Esophagus (tissue), 2 donors: ENCODE results near the gene KIAA0040. TPM values are rescaled to one million over a fixed set of nuclear protein-coding genes. Genes with fewer than 3 reads are reported as not detected.
A peak's percentile ranks its signal among the peaks of the same experiment; 100 is the strongest.

ENCODE experiments used
- H3K27ac ChIP-seq, 2 donors: one replicate each; pipeline ENCODE4 v1.5.1; 2013; ENCODE audit warnings: low read depth in 2 of 2, mild to moderate bottlenecking in 2 of 2, inconsistent platforms in 1 of 2, low read length in 1 of 2, moderate library complexity in 1 of 2
- H3K27me3 ChIP-seq, 2 donors: one replicate each; pipeline ENCODE4 v1.6.1; 2013; ENCODE audit warnings: low read length in 2 of 2, control low read depth in 1 of 2, mild to moderate bottlenecking in 1 of 2; ENCODE audit not compliant: insufficient read depth in 2 of 2, control insufficient read depth in 1 of 2
- H3K36me3 ChIP-seq, 2 donors: one replicate each; pipeline ENCODE4 v1.6.1; 2013; ENCODE audit warnings: low read length in 1 of 2; ENCODE audit not compliant: control insufficient read depth in 2 of 2, insufficient read depth in 2 of 2
- H3K4me1 ChIP-seq, 2 donors: one replicate each; pipeline ENCODE4 v1.6.1; 2013; ENCODE audit warnings: low read length in 1 of 2; ENCODE audit not compliant: control insufficient read depth in 2 of 2, insufficient read depth in 2 of 2
- H3K4me3 ChIP-seq, 2 donors: one replicate each; pipeline ENCODE4 v1.5.1; 2013; ENCODE audit warnings: low read length in 2 of 2, mild to moderate bottlenecking in 2 of 2, low read depth in 1 of 2, moderate library complexity in 1 of 2
- H3K9me3 ChIP-seq, 2 donors: one replicate each; pipeline ENCODE4 v1.6.1; 2013; ENCODE audit warnings: mild to moderate bottlenecking in 2 of 2, low read depth in 1 of 2, low read length in 1 of 2, moderate library complexity in 1 of 2; ENCODE audit not compliant: control insufficient read depth in 2 of 2, insufficient read depth in 1 of 2
- WGBS, 2 donors: extraction: QIAGEN DNeasy Blood & Tissue Kit; methylation state at CpG; one replicate each; pipeline ENCODE4 v1.1.7; 2013; 5-methylcytosine and 5-hydroxymethylcytosine counted together
- polyA plus RNA-seq, 2 donors: library from polyadenylated mRNA; stranded (reverse); fragments of 200-250 nt; gene quantifications; one replicate each; pipeline ENCODE4 v1.2.3, GENCODE V29; 2013
- donor health status: healthy with polysubstance abuse.
- donor health status: Bipolar disorder and iron deficiency.

Gene KIAA0040
- polyA plus RNA-seq, 2 donors, result 2.3 to 4.0 TPM

DNA sequence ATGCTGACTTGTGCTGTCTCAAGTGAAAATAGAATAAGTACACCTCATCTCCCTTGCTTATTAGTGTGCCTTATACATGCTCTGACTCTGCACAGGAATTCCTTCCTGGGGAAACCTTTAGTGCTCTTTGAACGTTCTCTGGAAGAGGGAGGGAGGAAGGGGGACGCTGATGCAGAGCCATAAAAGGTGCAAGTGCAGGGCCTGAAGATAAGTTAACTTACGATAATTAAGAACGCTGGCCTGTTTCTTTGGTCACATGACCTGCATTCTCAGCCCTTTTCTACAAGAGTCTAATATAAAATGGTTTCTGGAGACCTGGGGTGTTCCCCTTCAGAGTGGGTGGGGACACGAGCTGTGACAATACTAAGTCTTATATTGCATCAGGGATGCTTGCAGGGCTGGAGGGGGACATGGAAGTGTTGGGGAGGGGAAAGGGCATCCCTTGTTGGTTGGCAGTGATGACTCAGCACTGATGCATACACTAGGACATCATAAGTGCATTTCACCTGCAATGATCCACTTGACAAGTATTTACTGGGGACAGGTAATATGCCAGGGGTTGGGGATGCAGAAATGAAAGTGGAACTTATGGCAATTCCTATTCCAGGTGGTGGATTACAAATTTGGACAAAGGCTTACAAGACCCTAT, 26.3 kb upstream of the KIAA0040 start:
- 72 to 82% methylated on average over 5 of the region's 5 CpGs for WGBS, 2 donors
- Histone ChIP-seq H3K27me3 (no peaks in the 10 kb centered on the region), H3K4me1 (no peaks in the 10 kb centered on the region), H3K36me3 (no peaks in the 10 kb centered on the region), H3K27ac (no peak overlapping the region), H3K4me3 (no peak overlapping the region), H3K9me3 (no peaks in the 10 kb centered on the region)

DNA sequence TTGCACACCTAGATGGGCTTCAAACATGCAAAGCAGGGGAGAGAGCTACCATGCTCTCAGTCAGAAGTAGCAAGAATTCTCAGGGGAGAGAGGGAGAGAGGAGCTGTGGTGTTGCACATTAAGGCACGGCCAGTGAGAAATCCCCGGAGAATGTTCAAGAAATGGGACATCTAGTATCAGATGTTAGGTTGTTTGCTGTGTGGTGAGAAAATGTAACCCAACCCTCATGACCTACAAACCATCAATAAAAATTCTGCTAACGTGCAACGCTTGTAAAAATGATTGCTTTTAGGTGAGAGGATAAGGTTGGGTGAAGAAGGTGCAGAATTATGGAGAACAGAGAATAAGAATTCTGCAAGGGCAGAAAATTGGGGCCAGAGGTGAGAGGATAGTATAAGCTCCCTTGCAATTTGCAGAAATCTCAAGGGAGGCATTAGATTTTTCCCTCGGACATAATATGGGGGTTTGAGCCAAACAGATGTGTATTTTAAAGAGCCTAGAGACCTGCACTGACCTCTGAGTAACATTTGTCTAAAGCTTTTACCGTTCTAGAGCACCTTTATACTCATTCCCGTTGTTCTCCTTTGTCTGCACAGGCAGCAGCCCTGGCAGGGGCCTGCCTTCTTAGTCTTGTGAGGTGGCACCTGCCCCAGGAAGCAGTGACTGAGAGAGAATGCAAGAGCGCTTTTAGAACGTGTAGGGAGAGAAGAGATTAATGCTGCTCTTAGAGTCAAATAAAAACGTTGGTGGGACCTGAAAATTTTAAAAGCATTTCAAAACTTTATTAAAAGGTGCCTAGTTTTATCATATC, 25.4 kb upstream of the KIAA0040 start:
- Histone ChIP-seq H3K4me3 (no peak overlapping the region), H3K4me1 (no peaks in the 10 kb centered on the region), H3K36me3 (no peaks in the 10 kb centered on the region), H3K27ac (no peak overlapping the region), H3K27me3 (no peaks in the 10 kb centered on the region), H3K9me3 (no peaks in the 10 kb centered on the region)
- 65 to 77% methylated on average over 10 of the region's 10 CpGs for WGBS, 2 donors

- H3K36me3 ChIP-seq, result no peaks in the 10 kb centered on the region
- H3K27ac ChIP-seq, result no peak overlapping the region
- H3K9me3 ChIP-seq, result no peaks in the 10 kb centered on the region
- 87 to 88% methylated on average over 2 of the region's 2 CpGs for WGBS, 2 donors
- no peak overlapping the region for H3K4me3 ChIP-seq
- no peaks in the 10 kb centered on the region for H3K27me3 ChIP-seq
- no peaks in the 10 kb centered on the region for H3K4me1 ChIP-seq
Observed at GRCh38 chr1:175216444-175216843, 23.9 kb upstream of the KIAA0040 start.

DNA sequence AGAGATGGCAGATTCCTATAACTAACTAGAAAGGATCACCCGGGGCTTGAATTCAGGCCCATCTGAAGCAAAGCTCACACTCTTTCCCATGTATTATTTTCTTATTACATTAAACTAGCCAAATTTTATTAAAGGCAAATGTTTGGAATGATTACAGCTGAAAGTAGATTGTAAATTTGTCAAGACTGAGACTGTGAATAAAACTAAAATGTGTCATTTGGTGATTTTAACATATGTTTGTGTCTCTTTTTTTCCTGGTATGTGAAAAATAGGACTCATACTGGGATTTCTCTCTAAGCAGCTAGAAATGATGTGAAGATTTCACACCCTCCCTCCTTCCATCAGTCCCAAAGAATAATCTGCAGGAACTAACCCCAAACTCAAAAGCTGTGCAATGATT, 19.1 kb upstream of the KIAA0040 start:
- H3K9me3 ChIP-seq, result no peaks in the 10 kb centered on the region
- H3K27me3 ChIP-seq, result no peaks in the 10 kb centered on the region
- H3K4me3 ChIP-seq, result no peak overlapping the region
- no peaks in the 10 kb centered on the region for H3K36me3 ChIP-seq
- no peak overlapping the region for H3K27ac ChIP-seq
- 80 to 86% methylated on average over 1 of the region's 1 CpG for WGBS, 2 donors
- H3K4me1 ChIP-seq, result no peaks in the 10 kb centered on the region

DNA sequence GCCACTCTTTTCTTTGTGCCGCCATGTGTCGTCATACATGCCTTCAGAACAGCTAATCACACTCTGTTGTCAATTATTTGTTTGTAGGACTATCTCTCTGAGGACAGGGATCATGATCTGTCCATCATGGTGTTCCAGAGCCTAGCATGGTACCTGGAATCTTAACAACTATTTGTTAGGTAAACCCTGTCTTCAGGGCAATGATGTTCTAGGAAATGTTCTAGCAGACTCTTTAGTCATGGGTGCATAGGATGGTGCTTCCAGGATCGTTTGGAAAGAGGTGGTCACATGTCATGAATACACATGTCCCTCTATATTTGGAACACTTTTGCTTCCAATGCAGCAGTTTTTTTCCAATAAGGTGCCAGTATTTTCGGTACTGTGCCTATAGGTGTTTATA, 18.2 kb upstream of the KIAA0040 start:
- no peak overlapping the region for H3K4me3 ChIP-seq
- 79 to 80% methylated on average over 4 of the region's 4 CpGs for WGBS, 2 donors
- H3K36me3 ChIP-seq, result no peaks in the 10 kb centered on the region
- H3K9me3 ChIP-seq, result no peaks in the 10 kb centered on the region
- no peak overlapping the region for H3K27ac ChIP-seq
- H3K27me3 ChIP-seq, result no peaks in the 10 kb centered on the region
- H3K4me1 ChIP-seq, result no peaks in the 10 kb centered on the region

DNA sequence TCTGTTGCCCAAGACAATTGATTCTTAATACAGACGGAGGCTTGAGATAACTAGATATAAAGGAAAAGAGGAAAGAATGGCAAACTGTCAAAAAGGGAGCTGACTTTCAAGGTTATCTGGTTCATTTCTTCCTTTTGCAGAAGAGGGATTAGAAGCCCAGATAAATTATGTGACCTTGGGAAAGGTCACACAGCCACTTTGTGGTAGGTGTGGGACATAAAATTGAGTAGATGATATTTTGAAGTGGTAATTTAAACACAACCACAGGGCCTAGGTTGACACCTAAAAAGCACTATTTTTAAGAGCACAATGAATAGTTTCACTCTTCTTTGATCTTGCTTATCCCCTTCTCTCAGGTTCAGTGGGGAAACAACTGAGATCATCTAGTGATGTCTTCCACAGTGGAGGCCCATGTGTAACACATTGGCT, 16.9 kb upstream of the KIAA0040 start:
- no peaks in the 10 kb centered on the region for H3K27me3 ChIP-seq
- no peaks in the 10 kb centered on the region for H3K4me1 ChIP-seq
- H3K27ac ChIP-seq, result no peak overlapping the region
- WGBS, 2 donors, result 73 to 83% methylated on average over 1 of the region's 1 CpG
- H3K4me3 ChIP-seq, result no peak overlapping the region
- H3K36me3 ChIP-seq, result no peaks in the 10 kb centered on the region
- no peaks in the 10 kb centered on the region for H3K9me3 ChIP-seq

GRCh38 chr1:175208773-175209492, 16.4 kb upstream of the KIAA0040 start:
- Histone ChIP-seq H3K9me3 (no peaks in the 10 kb centered on the region), H3K27ac (peak overlapping the region in 1 of 2 donors; percentile 7), H3K36me3 (no peaks in the 10 kb centered on the region), H3K4me1 (no peaks in the 10 kb centered on the region), H3K27me3 (no peaks in the 10 kb centered on the region), H3K4me3 (no peak overlapping the region)
- 43 to 53% methylated on average over 6 of the region's 6 CpGs for WGBS, 2 donors

GRCh38 chr1:175207971-175208370, 15.4 kb upstream of the KIAA0040 start:
- WGBS, 2 donors, result 85 to 88% methylated on average over 2 of the region's 2 CpGs
- Histone ChIP-seq H3K36me3 (no peaks in the 10 kb centered on the region), H3K27me3 (no peaks in the 10 kb centered on the region)

GRCh38 chr1:175206687-175207086, 14.1 kb upstream of the KIAA0040 start:
- Histone ChIP-seq H3K36me3 (no peaks in the 10 kb centered on the region), H3K9me3 (no peaks in the 10 kb centered on the region), H3K27ac (no peak overlapping the region)

More at GRCh38 chr1:175207971-175208370, 15.4 kb upstream of the KIAA0040 start:
- no peaks in the 10 kb centered on the region for H3K4me1 ChIP-seq
- H3K9me3 ChIP-seq, result no peaks in the 10 kb centered on the region
- H3K27ac ChIP-seq, result no peak overlapping the region
- no peak overlapping the region for H3K4me3 ChIP-seq

More at GRCh38 chr1:175206687-175207086, 14.1 kb upstream of the KIAA0040 start:
- H3K27me3 ChIP-seq, result no peaks in the 10 kb centered on the region
- no peaks in the 10 kb centered on the region for H3K4me1 ChIP-seq
- H3K4me3 ChIP-seq, result no peak overlapping the region
